Measurements from ENCODE around the gene ELMO1.

ELMO1 gene

DNA sequence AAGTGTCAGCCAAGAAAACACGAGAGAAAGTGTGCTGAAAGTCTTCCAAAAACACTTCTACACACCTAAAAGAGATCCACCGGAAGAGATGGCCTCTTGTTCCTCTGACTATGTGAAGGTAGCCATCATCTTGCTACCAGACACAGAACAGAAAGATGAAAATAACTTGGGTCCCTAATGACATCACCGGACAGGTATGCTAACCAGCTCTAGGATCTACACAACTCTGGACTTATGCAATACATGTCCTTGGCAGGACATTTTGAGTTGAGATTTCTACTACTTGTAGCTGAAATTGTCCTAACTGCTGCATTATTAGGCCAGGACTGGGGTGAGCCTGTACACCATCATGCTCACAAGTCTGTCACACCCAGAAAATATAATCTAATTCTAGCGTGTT, 358.7 kb downstream of the ELMO1 start:
- no peak overlapping the region for H3K4me3 ChIP-seq (ENCODE audit: low read depth, low read length)
- ChIA-PET CTCF (no interaction called here), POLR2A (no interaction called here)
- DNase-seq (ENCODE audit: low read depth, low spot score), result no peak
- TF ChIP-seq CTCF (IDR thresholded peaks at IDR 0.05; ENCODE audit: insufficient read depth, low read length, missing control alignments), result no peak

DNA sequence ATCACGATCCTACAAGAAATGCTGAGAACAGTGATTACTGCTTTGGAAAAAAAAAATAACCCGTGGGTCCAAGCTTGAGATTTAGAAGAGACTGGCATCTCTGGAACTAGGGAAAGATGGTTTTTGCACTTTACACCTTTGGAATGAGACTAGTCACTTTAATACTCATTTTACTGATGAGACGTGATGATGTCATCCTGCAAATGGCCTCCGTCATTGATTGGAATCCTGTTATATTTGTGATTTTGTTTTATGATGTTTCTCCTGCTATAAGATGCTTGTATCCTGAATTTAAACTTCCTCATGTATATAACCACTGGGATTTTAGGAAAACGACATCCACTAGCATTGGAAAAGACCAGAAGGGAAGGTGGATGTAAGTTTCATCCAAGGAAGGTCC, 363.1 kb downstream of the ELMO1 start:
- H3K4me3 ChIP-seq (ENCODE audit: low read depth, low read length), result no peak overlapping the region
- TF ChIP-seq CTCF (IDR thresholded peaks at IDR 0.05; ENCODE audit: insufficient read depth, low read length, missing control alignments), result no peak
- CTCF ChIA-PET, result no interaction called here
- no peak for DNase-seq (ENCODE audit: low read depth, low spot score)
- POLR2A ChIA-PET, result no interaction called here

- no peak for TF ChIP-seq CTCF (IDR thresholded peaks at IDR 0.05; ENCODE audit: insufficient read depth, low read length, missing control alignments)
- ChIA-PET CTCF (no interaction called here), POLR2A (no interaction called here)
- no peak overlapping the region for H3K4me3 ChIP-seq (ENCODE audit: low read depth, low read length)
- DNase-seq (ENCODE audit: low read depth, low spot score), result no peak
Measured at GRCh38 chr7:37084303-37084702, 364.4 kb downstream of the ELMO1 start.

DNA sequence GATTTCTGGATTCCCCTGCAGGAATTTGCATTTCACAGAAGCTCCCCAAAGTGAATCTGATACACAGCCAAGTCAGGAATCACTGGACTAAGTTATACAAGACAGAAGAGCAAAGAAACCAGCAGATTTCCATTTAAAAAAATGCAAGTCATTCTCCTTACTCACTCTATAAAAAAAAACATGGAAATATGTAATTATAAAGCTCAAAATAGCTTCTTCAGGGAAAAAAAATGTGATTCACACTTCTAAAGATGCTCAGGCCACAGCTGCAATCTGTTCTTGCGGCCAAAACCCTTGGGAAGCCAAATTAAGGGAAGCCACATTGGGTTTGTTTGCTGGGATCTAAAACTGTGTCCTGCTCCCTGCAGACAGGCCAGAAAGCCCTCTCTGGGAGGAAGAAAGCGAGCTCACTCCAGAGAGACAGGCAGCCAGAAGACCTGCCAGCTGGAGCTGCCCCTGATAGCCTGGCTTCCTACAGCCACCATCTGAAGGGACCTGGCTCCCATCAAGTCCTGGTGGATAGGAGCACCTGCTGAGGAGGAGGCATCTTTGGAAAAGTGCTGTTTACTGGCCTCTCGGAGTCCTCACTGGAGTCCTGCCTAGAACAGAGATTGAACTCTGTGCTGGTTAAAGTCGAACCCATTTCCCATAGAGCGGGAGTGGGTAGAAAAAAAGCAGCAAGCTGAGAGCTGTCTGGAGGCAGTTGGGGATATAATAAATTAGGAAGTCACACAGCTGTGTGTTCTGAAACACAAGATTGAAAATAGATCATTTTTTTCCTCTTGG, 365.2 kb downstream of the ELMO1 start:
- ChIA-PET POLR2A (no interaction called here), CTCF (interaction anchor here (1.0 kb wide), 1 partner anchor 99 kb away, joined by 3 read pairs; no protein-coding TSS in a partner anchor)
- no peak overlapping the region for H3K4me3 ChIP-seq (ENCODE audit: low read depth, low read length)
- DNase-seq (ENCODE audit: low read depth, low spot score), result peak; percentile 45
- TF ChIP-seq CTCF (IDR thresholded peaks at IDR 0.05; ENCODE audit: insufficient read depth, low read length, missing control alignments), result no peak

DNA sequence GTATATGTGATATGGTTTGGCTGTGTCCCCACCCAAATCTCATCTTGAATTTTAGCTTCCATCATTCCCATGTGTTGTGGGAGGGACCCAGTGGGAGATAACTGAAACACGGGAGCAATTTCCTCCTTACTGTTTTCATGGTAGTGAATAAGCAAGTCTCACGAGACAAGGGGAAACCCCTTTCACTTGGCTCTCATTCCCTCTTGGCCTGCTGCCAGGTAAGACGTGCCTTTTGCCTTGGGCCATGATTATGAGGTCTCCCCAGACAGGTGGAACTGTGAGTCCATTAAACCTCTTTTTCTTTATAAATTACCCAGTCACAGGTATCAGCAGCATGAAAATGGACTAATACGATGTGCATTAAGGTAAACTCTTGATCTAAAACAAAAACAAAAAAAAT, 367.2 kb downstream of the ELMO1 start:
- TF ChIP-seq CTCF (IDR thresholded peaks at IDR 0.05; ENCODE audit: insufficient read depth, low read length, missing control alignments), result no peak
- POLR2A ChIA-PET, result no interaction called here
- H3K4me3 ChIP-seq (ENCODE audit: low read depth, low read length), result no peak overlapping the region
- CTCF ChIA-PET, result no interaction called here
- DNase-seq (ENCODE audit: low read depth, low spot score), result no peak

DNA sequence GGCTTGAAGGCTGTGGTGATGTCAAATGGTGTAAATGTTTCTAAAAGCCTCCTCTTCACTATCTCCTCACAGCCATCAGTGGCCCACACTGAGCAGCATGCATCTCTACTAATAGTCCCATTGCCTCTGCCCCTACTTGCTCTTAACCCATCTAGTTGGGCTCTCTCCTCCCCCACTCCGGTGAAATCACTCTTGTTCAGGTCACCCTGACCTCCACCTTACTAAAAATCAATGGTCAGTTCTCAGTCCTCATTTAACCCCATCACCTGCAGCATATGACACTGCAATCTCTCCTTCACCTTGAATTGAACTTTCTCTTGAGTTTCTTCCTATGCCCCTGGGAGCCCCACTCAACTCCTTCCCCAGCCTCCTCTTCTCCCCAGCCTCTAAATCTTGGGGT, 369.2 kb downstream of the ELMO1 start:
- ChIA-PET CTCF (no interaction called here), POLR2A (no interaction called here)
- TF ChIP-seq CTCF (IDR thresholded peaks at IDR 0.05; ENCODE audit: insufficient read depth, low read length, missing control alignments), result no peak
- no peak overlapping the region for H3K4me3 ChIP-seq (ENCODE audit: low read depth, low read length)
- DNase-seq (ENCODE audit: low read depth, low spot score), result no peak
